GM18526 (cell line): ENCODE results near the gene CNTN4.

Experiments
- POLR2A ChIP-seq: IDR thresholded peaks from 3 replicates; pipeline ENCODE4 v1.6.1; 2011; ENCODE audit not compliant: insufficient read length; ENCODE audit errors: extremely low read depth

The CNTN4 gene

DNA sequence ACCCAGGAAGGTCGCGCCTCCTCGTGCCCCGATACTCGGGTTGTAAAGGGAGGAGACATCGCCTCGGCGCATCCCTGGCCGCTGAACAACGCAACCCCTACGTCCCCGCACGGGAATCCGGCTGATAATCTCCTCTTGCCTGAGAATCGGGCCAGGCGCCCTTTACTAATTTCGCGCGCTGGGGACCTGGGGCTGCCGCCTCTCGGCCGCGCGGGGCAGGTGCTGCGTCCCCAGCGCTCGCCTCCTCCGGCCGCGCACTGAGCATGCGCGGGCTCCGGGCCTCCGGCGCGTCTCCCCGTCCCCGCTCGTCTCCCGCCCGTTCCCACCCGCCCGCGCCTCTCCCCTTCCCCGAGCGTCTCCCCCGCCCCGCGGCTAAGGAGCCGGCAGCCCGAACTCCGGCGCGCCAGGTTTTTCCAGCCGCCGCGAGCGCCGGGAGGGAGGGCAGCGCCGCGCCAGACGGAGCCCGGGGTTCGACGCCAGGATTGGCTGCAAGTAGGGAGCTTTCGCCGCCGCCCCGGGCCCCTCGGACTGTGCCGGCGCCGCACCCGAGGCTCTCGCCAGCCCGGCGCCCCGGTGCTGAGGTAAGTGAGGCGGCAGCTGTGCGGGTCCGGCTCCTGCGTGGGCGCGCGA lies at the start of gene CNTN4:
Gene CNTN4, plus strand, starts transcription at position 469 of the 630 bp plus-strand sequence.
- TF ChIP-seq POLR2A, result no peak

DNA sequence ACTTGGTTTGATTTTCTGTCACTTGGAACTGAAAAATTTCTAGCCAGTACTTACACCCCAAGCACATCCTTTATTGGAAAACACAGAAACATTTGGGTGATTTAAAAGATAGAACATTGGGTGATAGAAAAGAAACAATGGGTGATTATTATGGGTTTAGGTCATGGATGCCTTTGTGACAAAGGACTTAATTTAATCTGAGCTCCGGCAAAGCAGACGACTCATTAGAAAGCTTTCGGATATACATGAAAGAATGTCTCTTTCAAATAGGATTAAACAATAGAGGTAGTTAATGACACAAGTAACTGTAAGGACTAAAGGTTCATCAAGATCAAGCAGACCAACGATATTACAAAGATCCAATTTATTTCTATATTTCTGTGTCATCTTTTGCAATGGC lies 37.3 kb upstream of the CNTN4 start:
- TF ChIP-seq POLR2A, result no peak

DNA sequence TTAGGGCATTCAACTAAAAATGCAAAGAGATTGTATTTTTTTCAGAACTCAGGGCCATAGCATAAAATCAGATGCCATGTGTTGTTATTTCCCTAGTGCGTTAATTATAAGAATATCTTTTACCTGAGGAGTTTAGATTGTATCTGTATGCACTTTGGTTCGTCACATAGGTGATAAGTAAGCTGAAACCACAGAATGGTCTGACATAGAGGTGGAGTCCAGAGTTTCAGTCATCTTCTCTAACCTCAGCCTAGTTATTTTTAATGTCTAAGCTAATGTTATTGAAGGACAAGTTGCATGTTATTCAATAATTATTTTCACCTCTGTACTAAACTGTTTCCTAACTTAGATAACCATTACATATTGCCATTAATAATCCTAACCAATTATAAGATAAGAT lies 27.1 kb upstream of the CNTN4 start:
- TF ChIP-seq POLR2A, result no peak

DNA sequence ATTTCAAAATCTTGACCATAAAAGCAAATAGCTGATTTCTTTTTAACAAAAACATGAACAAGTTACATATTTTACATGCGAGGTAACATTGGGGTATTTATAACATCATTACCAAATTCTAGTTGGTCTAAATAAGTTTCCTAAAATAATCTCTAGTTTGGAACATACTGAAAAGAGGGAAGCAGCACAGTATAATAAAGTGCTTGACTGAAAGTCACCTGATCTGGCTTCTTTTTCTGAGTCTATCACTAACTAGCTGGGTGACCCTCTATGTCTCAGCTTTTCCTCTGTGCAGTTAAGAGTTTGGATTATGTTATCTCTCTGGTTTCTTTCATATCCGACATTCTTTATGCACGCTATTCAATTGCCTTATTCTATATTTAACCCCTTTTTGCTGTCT lies 19.8 kb upstream of the CNTN4 start:
- TF ChIP-seq POLR2A, result no peak

DNA sequence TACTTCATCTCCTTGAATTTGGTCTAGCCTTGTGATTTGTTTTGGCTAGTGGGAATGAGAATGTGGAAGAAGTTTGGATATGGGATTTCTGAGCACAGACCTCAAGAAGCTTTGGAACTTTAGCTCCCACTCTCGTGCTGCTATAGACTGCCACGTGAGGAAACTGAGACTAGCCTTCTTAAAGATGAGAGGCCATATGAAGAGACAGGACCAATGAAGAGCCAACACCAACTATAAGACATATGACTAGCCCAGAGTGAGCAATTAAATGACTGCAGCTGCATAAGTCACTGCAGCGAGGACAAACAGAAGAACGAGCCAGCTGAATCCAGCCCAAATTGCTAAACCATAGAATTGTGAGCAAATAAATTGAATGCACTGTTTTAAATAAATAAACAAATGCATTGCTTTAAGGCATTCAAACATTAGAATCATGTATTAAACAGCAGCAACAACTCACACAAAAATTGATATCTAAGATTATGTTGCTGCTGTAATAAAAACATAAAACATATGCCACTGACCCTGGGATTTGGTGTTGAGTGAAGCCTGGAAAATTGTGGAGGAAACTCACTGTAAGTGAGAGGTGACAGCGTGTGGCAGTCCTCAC lies 15.7 kb upstream of the CNTN4 start:
- no peak for TF ChIP-seq POLR2A

DNA sequence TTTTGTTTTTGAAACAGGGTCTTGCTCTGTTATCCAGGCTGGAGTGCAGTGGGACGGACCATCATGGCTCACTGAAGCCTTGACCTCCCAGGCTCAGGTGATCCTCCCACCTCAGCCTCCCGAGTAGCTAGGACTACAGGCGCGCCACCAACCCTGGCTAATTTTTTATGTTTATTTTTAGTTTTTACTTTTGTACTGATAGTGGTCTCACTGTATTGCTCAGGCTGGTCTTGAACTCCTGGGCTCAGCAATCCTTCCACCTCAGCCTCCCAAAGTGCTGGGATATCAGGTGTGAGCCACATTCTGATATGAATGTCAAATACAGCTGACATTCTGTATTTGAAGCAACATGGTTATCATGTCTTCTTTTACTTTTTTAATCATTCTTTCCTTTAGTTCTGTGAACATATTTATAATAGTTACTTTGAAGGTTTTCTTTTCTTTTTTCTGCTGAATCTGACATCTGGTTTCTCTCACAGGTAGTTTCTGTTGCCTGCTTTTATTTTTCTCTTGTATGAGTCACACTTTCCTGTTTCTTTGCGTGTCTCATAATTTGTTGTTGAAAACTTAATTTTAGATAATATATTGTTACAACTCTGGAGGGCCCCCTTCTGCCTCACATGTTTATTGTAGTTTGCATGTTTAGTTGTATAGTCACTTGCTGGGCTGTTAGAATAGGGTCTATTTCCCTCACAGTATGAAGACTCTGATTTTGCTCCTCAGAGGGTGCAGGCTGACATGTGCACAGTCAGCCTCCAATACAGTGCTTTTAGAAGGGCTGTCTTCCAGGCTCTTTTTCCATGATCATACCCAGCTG lies 8.4 kb upstream of the CNTN4 start:
- no peak for TF ChIP-seq POLR2A

DNA sequence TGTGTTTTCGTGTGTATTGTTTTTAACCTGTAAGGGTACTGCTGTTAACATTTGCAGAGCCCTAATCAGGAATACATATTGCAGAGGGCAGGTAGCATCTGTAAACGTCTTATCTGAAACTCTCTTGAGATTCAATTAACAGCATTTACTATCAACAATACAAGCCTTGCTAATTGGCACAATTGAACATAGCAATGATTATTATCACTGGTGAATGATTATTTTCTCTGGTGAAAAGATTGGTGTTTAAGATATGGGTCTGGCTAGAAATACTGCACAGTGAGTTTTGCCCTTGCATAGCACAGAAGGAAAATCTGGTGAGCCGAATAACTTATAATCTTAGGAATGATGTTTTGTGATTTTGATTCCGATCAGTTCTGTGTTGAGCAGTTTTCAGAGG lies 5.9 kb upstream of the CNTN4 start:
- no peak for TF ChIP-seq POLR2A

DNA sequence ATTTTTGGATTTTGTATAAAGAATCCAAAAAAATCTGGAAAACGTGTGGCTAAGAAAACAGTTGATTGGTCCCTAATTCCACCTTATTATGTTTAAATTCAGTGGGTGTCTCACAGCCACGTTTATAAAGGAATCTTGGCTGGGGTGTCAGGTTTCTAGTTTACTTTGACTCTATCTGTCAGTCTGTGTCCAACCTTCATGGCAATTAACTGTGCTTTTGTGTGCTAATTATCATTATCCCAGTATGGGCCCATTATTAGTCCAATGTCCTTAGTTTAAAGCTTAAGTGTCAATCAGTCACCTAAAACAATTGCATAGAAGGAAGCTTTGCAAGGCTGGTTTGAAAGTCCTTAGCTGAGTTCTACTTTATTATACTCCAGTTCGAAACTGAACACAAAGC lies 3.7 kb upstream of the CNTN4 start:
- TF ChIP-seq POLR2A, result no peak

DNA sequence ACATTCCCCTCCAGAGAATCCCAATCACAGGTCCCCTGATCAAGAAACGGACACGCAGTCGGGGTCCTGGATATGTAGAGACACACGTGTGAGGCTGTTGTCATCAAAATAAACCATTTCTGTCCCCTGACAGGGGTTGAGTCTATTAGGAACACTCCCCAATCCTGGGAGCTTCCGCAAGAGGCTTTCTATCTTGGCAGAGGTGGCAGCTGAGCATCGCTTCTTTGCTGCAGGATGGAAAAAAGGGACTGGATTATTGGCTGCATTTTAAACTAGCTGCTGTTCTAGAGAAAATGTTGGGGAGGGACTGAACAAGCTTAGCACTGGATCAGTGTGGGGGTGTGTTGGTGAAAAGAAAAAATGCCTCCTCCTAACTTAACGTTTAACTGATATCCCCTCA lies 2.5 kb upstream of the CNTN4 start:
- no peak for TF ChIP-seq POLR2A

DNA sequence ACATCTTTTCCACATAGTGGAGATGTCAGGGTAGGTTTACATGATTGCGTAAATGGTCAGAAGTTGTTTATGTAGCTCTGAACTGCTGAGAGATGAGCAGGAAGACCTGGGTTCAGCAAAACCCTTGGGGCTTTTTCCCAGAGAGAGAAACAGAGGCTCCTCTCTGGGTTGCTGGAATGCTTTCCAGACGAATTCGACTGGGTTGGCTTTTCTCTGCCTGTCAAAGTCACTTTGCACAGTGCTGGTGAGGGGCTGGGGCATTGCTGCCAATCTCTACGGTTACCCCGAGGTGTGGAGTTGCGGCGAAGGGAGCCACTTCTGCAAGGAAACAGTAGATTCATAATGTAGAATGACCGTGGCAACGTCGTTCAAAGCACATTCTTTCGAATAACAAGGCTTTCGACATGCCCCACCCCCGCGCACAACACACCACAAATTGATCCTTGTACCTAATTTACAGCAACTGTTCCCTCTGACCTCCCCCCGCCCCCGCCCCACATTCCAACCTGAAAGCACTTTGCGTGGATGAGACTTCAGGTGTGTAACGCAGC lies 950 bp upstream of the CNTN4 start:
- TF ChIP-seq POLR2A, result no peak

DNA sequence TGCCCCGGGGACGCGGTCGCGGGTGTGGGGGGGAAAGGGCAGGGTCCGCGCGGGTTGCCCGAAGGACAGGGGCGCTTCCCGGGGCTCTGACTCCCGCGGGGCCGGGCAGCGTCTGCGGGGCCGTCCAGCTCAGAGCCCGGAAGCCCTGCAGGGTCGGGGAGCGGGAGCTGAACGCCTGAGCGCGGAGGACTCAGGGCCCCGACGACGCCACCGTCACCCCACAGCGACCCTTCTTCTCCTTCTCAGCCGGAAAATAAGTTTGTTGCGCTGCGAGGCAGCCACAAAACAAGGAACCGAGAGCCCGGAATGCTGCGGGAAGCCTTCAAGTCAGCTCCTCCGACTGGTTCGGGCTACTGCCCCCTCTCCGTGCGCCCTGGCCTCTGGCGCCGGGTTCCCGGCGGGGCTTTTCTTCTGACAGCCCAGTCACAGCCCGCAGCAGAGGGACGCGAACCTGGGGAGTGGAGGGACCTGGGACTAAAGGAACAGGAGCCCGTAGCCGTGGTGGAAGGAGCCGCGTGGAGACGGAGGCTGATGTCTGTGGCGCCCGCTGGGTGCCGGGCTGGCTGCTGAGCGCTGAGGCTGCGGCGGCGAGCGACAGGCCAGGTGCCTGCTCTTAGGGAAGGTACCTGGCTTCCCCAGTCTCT lies 484 bp downstream of the CNTN4 start:
- no peak for TF ChIP-seq POLR2A

DNA sequence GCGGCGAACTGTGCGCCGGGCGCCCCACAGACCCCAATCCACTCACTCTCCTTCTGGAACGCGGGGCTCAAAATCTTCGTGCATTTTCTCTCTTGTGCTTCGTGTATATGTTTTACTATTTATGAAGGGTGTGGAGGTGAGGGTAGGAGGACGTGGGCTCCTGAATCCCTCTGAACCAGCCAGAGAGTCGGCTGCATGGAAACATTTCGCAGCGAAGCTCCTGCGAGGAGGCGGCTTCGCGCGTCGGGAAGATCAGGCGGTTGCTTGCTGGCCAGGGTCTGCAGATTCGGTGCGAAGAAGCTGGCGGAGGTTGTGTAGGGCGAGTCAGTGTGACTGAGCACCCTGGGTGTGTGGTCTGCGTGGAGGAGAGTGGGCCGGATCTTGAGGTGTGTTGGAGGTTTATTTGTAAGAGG lies 1.1 kb downstream of the CNTN4 start:
- TF ChIP-seq POLR2A, result no peak

DNA sequence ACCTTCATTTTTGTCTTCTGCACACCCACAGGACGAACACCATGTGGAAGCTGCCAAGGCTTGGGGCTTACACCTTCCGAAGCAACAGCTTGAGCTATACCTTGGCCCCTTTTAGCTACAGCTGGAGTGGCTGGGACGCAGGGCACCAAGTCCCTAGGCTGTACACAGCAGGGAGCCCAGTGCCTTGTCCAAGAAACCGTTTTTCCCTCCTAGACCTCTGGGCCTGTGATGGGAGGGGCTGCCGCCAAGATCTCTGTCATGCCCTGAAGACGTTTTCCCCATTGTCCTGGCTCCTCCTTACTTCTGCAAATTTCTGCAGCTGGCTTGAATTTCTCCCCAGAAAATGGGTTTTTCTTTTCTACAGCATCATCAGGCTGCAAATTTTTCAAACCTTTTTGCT lies 7.8 kb downstream of the CNTN4 start:
- no peak for TF ChIP-seq POLR2A

DNA sequence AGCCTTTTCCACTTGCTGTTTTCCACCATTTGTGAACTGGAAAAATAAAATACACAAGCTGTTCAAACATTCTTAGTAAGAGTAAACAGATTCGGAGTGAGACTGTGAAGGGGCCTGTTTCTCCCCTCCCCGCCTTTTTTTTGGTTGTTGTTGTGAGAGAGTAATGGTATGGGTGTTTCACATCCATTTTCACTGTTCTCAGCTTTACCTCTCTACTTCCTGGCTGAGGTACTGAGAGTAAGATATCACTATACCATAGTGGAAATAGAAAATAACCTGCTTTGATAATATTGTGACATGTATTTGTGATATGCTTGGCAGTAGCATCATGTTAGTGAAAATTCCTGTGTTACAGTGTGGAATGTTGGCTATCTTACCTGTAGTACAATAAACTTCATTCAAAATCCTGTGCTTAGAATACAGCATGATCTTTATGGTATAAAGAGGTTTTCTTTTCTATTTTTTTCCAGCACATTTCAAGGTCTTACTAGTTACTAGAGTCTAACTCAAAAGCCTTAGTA lies 12.0 kb downstream of the CNTN4 start:
- no peak for TF ChIP-seq POLR2A

DNA sequence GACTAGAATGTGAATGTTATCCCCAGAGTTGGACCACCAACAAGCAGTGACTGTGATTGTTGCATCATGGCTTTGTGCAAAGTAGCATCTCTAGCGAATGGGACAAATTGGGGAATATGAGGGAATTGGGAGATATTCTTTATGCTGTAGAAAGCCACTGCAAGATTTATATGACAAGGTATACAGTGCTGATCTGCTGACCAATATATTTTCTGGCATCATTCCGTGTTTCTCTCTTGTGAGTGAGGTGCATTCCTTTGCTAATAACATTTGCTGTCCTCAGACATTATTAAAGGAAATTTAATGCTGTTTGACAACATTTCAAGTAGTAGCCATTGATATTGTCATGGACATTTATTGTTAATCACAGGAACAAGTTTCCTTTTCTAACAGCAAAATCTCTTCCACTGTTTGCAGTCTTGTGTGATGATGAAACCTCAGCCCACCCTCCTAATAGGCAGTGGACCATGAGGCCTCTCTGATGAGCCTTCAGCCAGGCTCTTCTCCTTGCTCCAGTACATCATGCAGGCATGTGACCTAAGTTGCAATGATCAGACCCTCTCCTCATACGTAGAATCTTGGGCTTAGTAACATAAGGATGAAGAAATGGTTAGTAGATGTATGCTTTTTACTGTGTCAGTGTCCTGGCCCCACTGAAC lies 16.1 kb downstream of the CNTN4 start:
- TF ChIP-seq POLR2A, result no peak
